Fibroblast of pulmonary artery (primary cell): Measurements from ENCODE around the gene PPHLN1.

ENCODE experiments used
- DNase-seq: peaks from one replicate; pipeline ENCODE4 v3.0.0-alpha.2; 2010; ENCODE audit warnings: low read depth
- H3K4me3 ChIP-seq: replicated peaks from 2 replicates; pipeline ENCODE4 v1.5.1; 2011; ENCODE audit warnings: low read depth, mild to moderate bottlenecking, control low read depth, low read length, moderate library complexity
- TF ChIP-seq, protein P1 (sequence below): IDR thresholded peaks from 2 replicates; pipeline ENCODE4 v1.5.1; 2011; ENCODE audit warnings: mild to moderate bottlenecking, control low read depth, low read length, inconsistent platforms; ENCODE audit errors: missing control alignments

Gene PPHLN1

GRCh38 chr12:42356344-42356743, 30.4 kb downstream of the PPHLN1 start:
- TF ChIP-seq, protein P1, sequence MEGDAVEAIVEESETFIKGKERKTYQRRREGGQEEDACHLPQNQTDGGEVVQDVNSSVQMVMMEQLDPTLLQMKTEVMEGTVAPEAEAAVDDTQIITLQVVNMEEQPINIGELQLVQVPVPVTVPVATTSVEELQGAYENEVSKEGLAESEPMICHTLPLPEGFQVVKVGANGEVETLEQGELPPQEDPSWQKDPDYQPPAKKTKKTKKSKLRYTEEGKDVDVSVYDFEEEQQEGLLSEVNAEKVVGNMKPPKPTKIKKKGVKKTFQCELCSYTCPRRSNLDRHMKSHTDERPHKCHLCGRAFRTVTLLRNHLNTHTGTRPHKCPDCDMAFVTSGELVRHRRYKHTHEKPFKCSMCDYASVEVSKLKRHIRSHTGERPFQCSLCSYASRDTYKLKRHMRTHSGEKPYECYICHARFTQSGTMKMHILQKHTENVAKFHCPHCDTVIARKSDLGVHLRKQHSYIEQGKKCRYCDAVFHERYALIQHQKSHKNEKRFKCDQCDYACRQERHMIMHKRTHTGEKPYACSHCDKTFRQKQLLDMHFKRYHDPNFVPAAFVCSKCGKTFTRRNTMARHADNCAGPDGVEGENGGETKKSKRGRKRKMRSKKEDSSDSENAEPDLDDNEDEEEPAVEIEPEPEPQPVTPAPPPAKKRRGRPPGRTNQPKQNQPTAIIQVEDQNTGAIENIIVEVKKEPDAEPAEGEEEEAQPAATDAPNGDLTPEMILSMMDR: no peak
- no peak overlapping the region for H3K4me3 ChIP-seq

DNA sequence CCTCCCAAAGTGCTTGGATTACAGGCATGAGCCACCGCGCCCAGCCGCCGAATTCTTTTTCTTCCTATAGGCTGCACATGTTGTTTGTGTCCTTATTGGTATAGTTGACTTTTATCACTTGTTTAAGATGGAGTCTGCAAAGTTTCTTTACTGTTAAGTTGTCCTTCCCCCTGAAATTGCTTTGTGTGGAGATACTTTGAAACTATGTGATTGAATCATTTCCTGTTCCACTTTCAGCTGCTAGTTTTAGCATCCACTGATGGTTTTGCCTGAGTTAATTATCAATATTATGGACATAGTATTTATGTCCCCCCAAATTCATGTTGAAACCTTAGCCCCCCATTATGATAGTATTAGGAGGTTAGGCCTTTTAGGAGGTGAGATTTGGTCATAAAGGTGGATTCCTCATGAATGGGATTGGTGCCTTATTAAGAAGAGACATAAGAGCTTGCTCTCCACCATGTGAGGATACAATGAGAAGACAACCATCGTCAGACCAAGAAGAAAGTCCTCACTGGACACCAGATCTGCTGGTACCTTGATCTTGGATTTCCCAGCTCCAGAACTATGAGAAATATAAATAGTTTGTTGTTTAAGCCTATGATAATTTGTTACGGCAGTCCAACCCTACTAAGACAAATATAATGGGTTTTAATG, 34.9 kb downstream of the PPHLN1 start:
- no peak overlapping the region for H3K4me3 ChIP-seq
- DNase-seq: peak; percentile 12
- TF ChIP-seq, protein P1: no peak

More at GRCh38 chr12:42356344-42356743, 30.4 kb downstream of the PPHLN1 start:
- DNase-seq: no peak

GRCh38 chr12:42361909-42362646, 36.1 kb downstream of the PPHLN1 start:
- H3K4me3 ChIP-seq: no peak overlapping the region
- no peak for DNase-seq
- TF ChIP-seq, protein P1: no peak

GRCh38 chr12:42362647-42363260, 36.8 kb downstream of the PPHLN1 start:
- TF ChIP-seq, protein P1: no peak
- no peak overlapping the region for H3K4me3 ChIP-seq
- no peak for DNase-seq

GRCh38 chr12:42364692-42365091, 38.7 kb downstream of the PPHLN1 start:
- DNase-seq: no peak
- H3K4me3 ChIP-seq: no peak overlapping the region
- TF ChIP-seq, protein P1: no peak

DNA sequence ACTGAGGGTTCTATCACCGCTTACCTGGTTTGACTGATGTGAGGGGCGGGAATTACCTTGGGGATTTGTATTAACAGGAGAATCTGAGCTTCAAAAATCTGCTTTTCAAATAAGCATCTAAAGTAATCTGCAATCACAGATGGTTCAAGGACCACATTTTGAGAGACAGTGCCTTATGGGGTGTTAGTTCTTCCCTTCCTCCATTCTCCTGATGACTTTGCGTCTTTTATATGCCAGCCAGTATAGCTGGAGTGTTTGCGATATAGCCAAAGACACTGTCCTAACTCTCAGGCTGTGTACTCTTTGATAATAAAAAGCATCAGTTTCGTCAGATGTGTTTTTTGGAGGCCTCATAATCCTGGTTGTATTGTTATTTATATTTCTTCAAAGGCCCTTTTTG, 39.5 kb downstream of the PPHLN1 start:
- no peak for DNase-seq
- TF ChIP-seq, protein P1: no peak
- no peak overlapping the region for H3K4me3 ChIP-seq
